ENCODE measurements around the gene AAGAB.
"Not testable (repeated sequence)": the region's sequence is repeated elsewhere in the genome, so short reads cannot be mapped to it uniquely, and the experiment has no call there.

AAGAB gene

DNA sequence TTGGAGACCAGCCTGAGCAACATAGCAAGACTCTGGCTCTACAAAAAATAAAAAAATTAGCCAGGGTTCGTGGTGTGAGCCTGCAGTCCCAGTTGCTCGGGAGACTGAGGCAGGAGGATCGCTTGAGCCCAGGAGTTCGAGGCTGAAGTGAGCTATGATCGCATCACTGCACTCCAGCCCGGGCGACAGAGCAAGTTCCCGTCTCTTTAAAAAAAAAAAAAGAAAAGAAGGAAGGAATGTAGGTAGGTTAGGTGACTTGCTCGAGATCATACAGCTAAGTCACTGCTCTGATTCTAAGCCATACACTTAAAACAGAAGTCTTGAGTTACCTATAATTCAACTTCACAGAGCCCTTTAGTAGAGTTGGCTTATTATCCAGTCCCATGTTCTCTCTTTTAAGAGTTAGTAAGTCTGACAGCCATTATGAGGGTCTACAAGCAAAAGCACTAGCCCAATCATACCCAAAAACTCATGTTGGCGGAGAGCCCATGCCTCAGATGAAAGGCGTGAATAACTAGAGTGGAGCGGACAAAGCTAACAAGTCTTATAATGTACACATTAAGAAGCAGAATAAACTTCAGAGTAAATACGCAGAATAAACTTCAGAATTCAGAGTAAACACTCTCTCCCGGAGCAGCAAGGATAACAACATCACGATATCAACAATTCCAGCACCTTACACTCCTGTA lies 768 bp downstream of the AAGAB start:
- peak; percentile 3 for DNase-seq (ENCODE audit: low spot score)

DNA sequence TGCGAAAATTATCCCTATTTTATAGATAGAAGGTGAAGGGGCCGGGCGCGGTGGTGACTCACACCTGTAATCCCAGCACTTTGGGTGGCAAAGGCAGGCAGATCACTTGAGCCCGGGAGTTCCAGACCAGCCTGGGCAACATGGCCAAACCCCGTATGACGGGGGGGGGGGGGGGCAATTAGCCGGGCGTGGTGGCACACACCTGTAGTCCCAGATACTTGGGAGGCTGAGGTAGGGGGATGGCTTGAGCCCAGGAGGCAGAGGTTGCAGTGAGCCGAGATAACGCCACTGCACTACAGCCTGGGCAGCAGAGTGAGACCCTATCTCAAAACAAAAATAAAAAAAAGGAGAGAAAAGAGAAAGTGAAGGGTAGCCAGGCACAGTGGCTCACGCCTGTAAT lies 1.4 kb downstream of the AAGAB start:
- no peak for DNase-seq (ENCODE audit: low spot score)

DNA sequence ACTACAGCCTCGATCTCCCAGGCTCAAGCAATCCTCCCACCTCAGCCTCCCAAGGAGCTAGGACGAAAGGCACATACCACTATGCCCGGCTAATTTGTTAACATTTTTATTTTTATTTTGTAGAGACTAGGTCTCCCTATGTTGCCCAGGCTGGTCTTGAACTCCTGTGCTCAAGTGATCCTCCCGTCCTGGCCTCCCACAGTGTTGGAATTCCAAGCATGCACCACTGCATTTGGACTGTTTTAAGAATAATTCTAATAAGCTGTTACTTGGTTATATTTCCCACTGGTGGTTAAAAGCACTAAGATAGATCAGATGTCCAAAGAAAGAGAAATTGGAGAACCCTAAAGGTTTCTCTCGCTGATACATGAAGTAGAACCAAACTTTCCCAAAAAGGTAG lies 3.1 kb downstream of the AAGAB start:
- no peak for DNase-seq (ENCODE audit: low spot score)

DNA sequence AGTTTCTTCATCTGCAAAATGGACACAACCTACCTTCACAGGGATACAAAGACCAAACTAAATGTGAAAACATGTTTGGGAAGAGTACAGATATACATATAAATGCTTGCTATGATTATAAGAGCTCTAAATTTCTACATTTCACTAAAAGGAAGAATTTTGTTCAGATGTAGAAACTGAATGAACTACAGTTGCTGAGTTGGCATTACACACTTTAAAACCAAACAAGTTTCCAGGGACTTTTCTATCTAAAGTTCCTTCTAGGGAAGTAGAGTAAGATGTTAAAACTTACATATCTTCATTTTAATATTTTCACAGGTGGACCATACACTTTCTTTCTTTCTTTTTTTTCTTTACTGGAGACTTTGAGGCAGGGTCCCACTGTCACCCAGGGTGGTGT lies 4.6 kb downstream of the AAGAB start:
- DNase-seq (ENCODE audit: low spot score) = no peak

DNA sequence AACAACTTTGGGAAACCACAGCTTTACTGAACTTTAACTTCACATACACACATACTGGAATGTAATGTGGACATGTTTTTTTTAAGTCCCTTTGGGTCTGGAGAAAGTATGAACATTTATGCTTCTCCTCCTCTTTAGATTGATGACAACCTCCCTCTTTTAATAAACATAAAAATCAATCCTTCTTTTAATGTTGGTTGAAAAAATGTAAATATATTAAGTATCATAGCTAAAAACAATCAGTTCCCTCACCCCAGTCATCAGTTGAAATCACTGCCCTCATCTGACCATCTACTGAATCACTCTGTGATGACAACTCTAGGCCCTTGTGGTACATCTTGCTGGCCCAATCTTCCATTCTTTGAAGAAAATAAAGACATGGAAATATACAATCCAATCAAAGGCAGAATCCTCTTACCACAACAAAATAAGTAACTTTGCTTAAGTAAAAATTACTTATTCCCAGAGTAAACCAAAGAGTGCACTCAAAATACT lies 6.4 kb downstream of the AAGAB start:
- no peak for DNase-seq (ENCODE audit: low spot score)

DNA sequence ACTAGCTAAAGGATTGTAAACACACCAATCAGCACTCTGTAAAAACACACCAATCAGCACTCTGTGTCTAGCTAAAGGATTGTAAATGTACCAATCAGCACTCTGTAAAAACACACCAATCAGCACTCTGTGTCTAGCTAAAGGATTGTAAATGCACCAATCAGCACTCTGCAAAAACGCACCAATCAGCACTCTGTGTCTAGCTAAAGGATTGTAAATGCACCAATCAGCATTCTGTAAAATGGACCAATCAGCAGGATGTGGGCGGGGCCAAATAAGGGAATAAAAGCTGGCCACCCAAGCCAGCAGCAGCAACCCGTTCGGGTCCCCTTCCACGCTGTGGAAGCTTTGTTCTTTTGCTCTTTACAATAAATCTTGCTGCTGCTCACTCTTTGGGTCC lies 7.9 kb downstream of the AAGAB start:
- not testable (repeated sequence) for DNase-seq (ENCODE audit: low spot score)

DNA sequence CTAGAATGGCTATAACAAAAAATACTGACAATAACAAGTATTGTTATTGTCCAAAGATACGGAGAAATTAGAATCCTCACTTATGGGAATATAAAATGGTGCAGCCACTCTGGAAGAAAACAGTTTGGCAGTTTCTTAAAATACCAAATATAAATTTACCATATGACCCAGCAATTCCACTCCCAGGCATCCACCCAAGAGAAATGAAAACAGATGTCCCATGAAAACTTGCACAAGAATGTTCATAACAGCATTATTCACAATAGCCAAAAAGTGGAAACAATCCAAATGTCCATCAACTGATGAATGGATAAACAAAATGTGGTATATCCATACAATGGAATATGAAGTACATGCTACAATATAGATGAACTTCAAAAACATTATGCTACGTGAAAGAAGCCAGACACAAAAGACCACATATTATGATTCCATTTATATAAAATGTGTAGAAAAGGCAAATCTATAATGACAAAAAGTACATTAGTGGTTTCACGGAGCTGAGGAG lies 9.4 kb downstream of the AAGAB start:
- DNase-seq (ENCODE audit: low spot score) = no peak

DNA sequence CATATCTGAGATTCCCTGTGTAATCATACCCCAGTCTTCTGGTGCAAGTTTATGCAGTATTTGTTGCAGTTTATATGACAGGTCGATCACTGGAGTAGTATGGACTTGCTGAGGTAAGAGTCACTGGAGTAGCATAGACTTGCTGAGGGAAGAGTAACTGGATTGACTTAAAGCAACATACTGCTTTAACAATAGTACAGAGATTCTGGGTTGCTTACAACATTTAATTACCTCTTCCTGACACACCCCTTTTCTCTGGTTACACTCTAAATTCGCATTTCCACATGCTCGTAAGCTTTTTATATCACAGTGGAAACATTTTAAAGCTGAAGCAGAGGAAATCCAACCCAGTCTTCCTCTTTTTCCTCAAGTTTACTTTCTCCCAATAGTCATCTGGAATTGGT lies 11.8 kb downstream of the AAGAB start:
- DNase-seq (ENCODE audit: low spot score) = no peak

DNA sequence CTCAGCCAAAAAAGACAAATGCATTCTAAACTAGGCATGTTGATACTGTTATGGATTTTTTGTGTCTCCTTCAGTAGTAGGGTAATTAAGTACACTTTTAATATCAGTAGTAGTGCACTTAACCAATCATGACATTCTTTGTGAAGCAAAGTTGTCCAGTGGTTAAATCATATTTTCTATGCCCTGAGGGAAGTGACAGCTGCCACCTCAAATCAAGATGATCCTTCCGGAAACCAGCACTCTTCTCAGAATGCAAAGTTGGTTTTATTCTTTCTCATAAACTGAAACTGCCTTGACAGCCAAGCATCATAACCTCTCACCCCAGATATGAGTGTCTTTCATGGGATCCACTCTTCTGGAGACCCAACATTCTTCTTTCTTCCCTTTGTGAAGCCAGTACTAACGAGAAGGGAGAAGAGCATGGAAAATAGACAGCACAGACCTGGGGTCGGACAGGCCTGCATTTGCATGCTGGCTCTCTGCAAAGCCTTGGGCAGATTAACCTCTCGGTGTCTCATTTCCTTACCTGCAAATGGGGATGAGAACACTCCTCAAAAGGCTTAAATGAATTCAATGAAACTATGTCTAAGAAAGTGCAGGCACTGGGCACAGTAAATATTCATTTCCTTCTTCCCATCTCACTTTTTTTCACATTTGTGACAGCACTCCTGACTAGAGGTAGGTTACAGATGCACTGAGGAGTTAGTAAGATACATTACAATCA lies 13.2 kb downstream of the AAGAB start:
- DNase-seq (ENCODE audit: low spot score) = no peak

DNA sequence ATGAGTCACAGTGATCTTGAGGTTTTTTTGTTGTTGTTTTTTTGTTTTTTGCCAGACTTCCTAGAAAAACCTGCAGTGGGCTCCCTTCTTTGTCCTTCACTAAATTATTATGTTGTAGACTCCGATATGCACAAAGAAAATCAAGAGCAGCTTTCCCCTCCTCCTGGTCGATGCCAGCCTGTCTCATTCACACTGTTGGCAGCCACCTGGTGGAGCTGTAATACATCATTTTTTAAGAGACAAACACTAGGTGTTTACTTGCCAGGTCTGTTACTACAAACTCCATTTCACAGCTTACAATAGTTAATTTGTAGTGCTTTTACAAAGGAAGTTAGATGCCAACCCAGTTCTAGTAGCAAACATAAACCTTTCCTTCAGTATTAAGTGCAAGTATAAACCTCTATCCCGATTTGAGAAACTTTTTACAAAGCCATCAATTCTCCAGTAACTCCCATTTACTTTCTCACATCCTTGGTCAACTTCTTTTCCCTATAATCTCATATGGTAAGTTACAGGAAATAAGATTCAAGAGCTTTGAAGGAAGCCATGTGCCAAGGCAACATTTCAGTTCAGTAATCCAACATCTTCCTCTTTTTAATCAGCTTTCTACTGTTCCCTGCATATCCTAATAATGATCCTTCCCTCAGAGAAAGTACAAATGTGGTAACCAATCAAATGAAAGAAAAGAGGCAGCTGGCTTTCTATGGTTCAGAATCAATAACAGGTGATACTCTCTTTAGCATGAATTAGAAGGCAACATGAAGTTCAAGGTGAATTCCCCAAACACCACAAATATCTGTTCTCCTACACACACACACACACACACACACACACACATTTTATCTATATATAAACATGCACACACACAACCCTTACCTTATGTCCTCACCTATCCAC lies 14.0 kb downstream of the AAGAB start:
- peak; percentile 46 for DNase-seq (ENCODE audit: low spot score)

DNA sequence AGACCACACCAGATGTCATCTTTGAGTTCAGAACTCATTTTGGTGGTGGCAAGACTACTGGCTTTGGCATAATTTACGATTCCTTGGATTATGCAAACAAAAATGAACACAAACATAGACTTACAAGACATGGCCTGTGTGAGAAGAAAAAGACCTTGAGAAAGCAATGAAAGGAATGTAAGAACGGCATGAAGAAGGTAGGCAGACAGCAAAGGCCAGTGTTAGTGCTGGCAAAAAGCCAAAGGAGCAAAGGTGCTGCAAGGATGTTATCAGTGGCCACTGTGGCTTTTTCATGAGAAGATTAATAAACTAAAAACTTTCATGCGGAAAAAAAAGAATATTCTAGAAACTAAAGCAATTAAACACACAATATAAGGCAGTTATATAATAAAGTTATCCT lies 21.9 kb downstream of the AAGAB start:
- no peak for DNase-seq (ENCODE audit: low spot score)

DNA sequence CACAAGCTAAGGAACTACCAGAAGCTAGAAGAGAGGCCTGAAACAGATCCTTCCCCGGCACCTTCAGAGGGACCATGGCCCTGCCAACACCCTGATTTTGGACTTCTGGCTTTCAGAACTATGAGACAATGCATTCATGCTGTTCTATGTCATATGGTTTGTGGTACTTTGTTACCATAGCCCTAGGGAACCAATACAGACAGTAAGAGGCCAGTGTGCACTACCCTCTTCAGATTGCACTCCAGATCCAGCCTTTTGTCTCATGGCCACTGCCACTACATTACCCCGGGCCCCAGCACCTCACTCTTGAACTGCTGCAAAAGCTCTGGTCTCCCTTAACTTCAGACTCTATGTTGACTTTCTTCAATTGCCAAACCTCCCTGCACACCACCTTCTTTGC lies 24.0 kb downstream of the AAGAB start:
- DNase-seq (ENCODE audit: low spot score) = no peak

DNA sequence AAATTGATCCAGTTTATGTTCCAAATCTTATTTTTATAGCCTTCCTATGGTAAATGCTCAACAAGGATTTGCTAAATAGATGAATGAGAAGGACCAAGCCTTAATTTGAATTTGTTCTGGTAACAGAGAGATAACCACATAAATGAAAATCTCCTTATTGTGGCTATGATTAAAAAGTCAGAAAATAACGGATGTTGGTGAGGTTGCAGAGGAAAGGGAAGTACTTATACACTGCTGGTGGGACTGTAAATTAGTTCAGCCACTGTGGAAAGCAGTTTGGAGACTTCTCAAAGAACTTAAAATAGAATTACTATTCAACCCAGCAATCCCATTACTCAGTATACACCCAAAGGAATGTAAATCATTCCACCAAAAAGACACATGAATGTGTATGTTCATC lies 26.2 kb downstream of the AAGAB start:
- DNase-seq (ENCODE audit: low spot score) = no peak

DNA sequence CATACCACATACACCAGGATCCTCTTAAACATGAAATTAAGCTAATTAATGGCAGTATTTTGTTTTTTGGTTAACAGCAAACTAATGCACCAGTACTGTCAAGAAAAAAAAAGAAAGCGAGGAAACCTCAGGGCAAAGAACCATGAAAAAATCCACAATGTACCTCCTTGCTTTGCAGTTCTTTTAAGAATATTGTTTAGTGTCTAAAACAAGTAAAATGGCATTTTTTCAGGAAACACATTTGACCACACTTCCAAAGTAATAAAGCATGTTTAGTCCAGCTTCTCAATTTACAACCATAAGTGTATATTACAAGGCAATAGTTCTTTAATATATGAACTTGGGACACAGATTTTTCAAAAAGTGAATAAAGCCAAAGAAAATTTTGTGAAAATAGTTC lies 26.6 kb downstream of the AAGAB start:
- DNase-seq (ENCODE audit: low spot score) = no peak

DNA sequence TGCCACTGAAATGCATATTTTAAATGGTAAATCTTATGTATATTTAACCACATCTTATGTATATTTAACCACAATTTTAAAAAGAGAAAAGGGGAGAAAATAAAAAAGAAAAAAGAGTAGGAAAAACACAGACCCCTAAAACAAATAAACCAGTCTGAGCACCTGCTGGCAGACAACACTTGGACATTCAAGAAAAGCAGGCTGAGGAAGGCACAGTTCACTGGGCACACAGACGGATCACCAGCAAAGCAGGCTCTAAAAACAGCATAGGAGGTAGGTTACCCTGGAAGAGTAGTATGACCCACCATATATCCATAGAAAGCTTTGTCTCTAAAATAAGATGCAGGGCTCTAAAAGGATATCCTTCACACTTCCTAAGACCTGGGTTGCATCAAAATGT lies 27.0 kb downstream of the AAGAB start:
- no peak for DNase-seq (ENCODE audit: low spot score)

DNA sequence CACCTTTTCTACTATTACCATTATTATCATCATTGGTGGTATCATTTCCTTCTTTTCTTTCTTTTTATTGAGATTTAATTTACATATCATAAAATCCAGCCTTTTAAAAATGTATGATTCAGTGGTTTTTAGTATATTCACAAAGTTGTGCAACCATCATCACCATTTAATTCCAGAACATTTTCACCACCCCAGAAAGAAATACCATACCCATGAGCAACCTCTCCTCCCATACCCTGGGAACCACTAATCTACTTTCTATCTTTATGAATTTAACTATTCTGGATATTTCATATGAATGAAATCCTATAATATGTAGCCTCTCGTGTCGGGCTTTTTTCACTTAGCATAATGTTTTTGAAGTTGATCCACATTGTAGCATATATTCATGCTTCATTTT lies 29.1 kb downstream of the AAGAB start:
- no peak for DNase-seq (ENCODE audit: low spot score)

DNA sequence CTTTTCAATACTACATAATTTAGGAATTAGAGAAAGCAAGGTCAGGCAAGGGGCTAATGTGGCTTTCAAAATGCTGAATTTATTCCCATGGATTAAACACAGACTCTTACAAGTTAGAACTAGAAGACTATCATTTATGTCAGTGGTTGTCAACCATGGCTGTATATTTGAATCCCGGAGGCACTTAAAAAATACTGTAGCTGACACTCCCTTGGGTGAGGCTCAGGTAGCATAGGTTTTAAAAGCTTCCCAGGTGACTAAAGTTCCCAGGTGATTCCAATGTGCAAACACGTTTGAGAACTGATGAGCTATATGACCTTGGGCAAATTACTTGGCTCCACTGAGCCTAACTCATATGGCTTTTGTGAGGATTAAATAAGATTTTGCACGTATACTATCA lies 29.6 kb downstream of the AAGAB start:
- no peak for DNase-seq (ENCODE audit: low spot score)

DNA sequence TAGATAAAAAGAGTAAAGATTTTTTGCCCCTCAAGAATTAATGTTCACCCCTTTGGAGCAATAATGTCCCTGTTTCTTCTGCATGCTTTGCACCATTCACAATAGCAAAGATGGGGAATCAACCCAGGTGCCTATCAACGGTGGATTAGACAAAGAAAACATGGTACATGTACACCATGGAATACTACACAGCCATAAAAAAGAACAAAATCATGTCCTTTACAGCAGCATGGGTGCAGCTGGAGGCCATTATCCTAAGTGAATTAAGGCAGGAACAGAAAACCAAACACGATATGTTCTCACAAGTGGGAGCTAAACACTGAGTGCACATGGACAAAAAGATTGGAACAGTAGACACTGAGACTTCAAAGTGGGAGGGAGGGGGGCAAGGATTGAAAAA lies 35.2 kb downstream of the AAGAB start:
- no peak for DNase-seq (ENCODE audit: low spot score)

DNA sequence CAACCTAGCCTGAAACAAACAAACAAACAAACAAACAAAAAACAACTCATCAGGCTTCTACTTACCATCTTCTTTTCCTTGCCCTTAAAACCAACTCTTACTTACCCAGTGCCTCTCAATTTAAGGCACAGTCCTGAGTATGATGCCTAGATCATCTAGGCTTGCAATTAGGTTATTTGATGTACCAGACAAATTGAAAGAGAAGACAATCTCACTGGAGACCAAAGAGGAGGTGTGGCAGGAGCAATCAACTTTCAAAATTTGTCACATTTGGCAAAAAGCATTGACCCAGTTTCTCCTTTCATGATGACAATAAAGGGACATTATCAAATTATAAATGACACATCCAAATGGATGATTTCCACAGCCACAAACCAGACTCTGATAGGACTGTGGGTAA lies 36.0 kb downstream of the AAGAB start:
- DNase-seq (ENCODE audit: low spot score) = no peak

DNA sequence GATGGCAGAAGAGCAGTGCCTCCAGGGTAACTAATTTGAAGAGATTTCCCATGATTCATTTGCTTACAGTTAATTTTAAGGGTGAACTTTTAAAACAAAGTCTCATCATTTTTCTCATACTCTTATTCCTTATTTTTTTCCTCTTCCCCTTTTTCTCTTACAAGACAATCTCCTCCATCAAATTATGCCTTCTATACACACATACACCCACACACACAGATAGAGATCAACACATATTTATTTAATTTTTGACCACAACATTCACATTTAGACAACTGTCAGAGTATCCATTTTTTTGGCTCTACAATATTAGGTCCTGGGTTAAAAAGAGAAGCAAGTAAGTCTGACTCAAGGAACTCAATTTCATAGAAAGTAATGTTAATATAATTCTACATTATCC lies 37.6 kb downstream of the AAGAB start:
- no peak for DNase-seq (ENCODE audit: low spot score)

DNA sequence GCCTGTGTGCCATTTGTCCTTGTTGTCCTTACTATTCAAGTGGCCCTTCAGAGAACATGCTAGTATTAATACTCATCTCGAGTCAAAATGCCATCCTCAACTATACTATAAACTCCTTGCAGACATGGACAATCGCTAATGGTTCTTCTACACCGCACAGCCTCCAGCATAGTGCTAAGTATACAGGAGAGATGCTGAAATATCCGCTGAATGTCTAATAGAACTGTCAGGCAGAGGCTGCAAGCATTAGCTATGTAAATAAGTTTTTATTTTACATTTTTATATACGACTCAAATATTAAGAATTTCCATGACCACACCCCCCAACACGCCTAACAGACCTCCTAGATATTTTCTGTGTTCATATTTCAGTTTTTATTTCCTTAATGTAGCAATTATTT lies 39.4 kb downstream of the AAGAB start:
- DNase-seq (ENCODE audit: low spot score) = no peak

DNA sequence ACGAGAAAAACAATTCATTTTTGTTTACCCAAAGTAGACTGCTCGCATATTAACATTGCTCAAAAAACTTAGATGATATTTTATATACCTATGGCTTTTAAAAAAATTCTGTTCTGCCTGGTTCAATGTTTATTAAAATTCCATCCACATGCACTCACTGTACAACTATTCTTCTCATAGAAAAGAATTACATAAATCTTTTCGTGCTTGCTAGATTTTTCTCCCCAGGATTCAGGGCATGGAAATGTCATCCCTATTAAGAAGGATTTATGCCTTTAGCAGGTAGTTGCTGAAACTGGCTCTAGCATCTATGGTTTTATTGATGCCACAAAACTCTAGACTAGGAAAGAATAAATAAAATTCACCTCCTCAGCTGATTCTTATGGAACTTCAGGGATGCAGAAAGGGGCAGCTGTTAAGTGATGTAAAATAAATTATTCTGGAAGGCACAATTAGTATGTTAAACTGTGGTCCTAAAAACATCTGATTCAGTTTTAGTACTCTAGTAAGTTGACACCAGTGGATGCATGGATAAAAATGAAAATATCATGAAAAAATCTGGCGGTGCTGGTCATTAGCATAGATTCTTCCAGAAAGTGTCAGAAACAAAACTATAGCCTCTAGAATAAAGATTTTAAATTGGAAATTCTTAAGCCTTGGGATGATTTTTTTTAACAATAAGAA lies 41.6 kb downstream of the AAGAB start:
- DNase-seq (ENCODE audit: low spot score) = no peak
